ENCODE measurements around the gene PPIF. TPM values are rescaled to one million over a fixed set of nuclear protein-coding genes. Genes with fewer than 3 reads are reported as not detected.
A peak's percentile ranks its signal among the peaks of the same experiment; 100 is the strongest.

Gene PPIF
- total and polyA plus RNA-seq, 4 donors, result 22.2 to 84.3 (median 60.0) TPM

DNA sequence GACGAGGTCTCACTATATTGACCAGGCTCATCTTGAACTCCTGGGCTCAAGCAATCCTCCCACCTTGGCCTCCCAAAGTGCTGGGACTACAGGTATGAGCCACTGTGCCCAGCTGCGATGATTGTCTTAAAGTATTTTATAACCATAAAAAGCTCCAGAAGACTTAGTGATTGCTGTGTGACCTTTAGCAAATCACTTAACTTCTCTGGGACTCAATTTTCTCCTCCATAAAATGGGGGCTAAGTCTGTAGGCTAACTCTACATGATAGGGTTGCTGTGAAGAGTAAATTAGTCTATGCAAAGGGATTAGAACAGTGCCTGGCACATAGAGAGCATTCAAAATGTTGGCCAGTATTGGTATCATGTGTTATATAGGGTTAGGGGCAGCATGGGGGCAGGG, 42.8 kb downstream of the PPIF start:
- H3K9me3 ChIP-seq (ENCODE audit: control insufficient read depth in 4 of 4, low read length in 3 of 4), result no peaks in the 10 kb centered on the region
- no peaks in the 10 kb centered on the region for H3K27me3 ChIP-seq (ENCODE audit: control insufficient read depth in 4 of 4, insufficient read depth in 4 of 4, low read length in 3 of 4)
- 95% methylated on average over 2 of the region's 2 CpGs for WGBS
- no peak for DNase-seq (ENCODE audit: low spot score)
- H3K4me3 ChIP-seq (ENCODE audit: low read depth in 1 of 3, low read length in 3 of 3), result no peak overlapping the region
- no peak overlapping the region for H3K9ac ChIP-seq (ENCODE audit: low read depth in 1 of 2, low read length in 2 of 2)
- H3K4me1 ChIP-seq (ENCODE audit: control insufficient read depth in 4 of 4, insufficient read depth in 4 of 4, low read length in 3 of 4), result peaks cover 5 to 39% (median 17%) of the 10 kb centered on the region in 4 donors
- no peak for TF ChIP-seq EGR1 (IDR thresholded peaks at IDR 0.05; ENCODE audit: low read depth in 2 of 2)
- TF ChIP-seq, protein P1, sequence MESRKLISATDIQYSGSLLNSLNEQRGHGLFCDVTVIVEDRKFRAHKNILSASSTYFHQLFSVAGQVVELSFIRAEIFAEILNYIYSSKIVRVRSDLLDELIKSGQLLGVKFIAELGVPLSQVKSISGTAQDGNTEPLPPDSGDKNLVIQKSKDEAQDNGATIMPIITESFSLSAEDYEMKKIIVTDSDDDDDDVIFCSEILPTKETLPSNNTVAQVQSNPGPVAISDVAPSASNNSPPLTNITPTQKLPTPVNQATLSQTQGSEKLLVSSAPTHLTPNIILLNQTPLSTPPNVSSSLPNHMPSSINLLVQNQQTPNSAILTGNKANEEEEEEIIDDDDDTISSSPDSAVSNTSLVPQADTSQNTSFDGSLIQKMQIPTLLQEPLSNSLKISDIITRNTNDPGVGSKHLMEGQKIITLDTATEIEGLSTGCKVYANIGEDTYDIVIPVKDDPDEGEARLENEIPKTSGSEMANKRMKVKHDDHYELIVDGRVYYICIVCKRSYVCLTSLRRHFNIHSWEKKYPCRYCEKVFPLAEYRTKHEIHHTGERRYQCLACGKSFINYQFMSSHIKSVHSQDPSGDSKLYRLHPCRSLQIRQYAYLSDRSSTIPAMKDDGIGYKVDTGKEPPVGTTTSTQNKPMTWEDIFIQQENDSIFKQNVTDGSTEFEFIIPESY (IDR thresholded peaks at IDR 0.05), result no peak
- TF ChIP-seq HNF4A (conservative IDR thresholded peaks at IDR 0.05), result no peak
- TF ChIP-seq, protein P2, sequence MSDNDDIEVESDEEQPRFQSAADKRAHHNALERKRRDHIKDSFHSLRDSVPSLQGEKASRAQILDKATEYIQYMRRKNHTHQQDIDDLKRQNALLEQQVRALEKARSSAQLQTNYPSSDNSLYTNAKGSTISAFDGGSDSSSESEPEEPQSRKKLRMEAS (IDR thresholded peaks at IDR 0.05), result no peak
- TF ChIP-seq NR2F2 (IDR thresholded peaks at IDR 0.05), result no peak
- no peak for TF ChIP-seq HNF4G (IDR thresholded peaks at IDR 0.05)
- TF ChIP-seq RAD21 (IDR thresholded peaks at IDR 0.05), result no peak
- TF ChIP-seq GABPA (IDR thresholded peaks at IDR 0.05 in 1 of 2, conservative IDR thresholded peaks at IDR 0.05 in 1 of 2), result no peak
- TF ChIP-seq FOXA1 (IDR thresholded peaks at IDR 0.05), result no peak
- peaks cover 0 to 26% (median 9%) of the 10 kb centered on the region in 4 donors for H3K36me3 ChIP-seq (ENCODE audit: control insufficient read depth in 4 of 4, insufficient read depth in 3 of 4, low read depth in 1 of 4, low read length in 3 of 4)
- no peak overlapping the region for H3K27ac ChIP-seq (ENCODE audit: low read depth in 1 of 2, low read length in 2 of 2)

DNA sequence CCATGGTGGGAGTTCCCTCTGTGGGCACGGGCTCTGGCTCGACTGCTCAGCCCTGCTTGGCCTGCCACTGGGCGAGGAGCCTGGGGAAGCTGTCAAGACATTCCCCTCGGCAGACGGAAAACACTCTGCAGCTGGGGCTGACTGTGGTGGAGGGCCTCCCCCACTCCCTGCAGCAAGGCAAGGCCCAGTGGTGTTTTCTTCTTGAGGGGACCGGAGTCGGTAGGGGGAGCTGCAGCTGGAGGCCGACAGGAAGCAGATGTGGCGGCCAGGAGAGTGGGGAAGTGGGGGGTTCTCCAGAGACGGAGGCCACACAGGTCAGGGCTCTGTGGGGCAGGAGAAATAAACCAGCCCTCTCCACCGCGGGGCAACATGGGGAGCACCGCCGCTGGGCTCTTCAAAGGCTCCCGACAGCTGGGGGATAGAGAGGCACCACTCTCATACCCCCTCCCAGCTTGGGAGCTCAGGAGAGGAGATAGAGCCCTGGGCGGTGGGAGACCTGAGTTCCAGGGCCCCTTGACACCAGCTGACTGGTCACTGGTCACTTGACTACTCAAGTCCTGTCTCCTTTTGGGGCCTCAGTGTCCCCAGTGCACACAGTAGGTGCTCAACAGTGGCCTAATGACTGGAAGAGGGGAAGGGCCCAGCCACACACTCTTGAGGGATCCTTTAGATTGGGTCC, 43.4 kb downstream of the PPIF start:
- Histone ChIP-seq H3K27me3 (ENCODE audit: control insufficient read depth in 4 of 4, insufficient read depth in 4 of 4, low read length in 3 of 4) (no peaks in the 10 kb centered on the region), H3K36me3 (ENCODE audit: control insufficient read depth in 4 of 4, insufficient read depth in 3 of 4, low read depth in 1 of 4, low read length in 3 of 4) (peaks cover 0 to 23% (median 8%) of the 10 kb centered on the region in 4 donors), H3K4me1 (ENCODE audit: control insufficient read depth in 4 of 4, insufficient read depth in 4 of 4, low read length in 3 of 4) (peaks cover 5 to 39% (median 18%) of the 10 kb centered on the region in 4 donors), H3K9me3 (ENCODE audit: control insufficient read depth in 4 of 4, low read length in 3 of 4) (no peaks in the 10 kb centered on the region), H3K27ac (ENCODE audit: low read depth in 1 of 2, low read length in 2 of 2) (no peak overlapping the region), H3K9ac (ENCODE audit: low read depth in 1 of 2, low read length in 2 of 2) (no peak overlapping the region), H3K4me3 (ENCODE audit: low read depth in 1 of 3, low read length in 3 of 3) (no peak overlapping the region)
- TF ChIP-seq NR2F2 (IDR thresholded peaks at IDR 0.05) (peak; percentile 52), JUND (IDR thresholded peaks at IDR 0.05) (no peak)
- TF ChIP-seq, protein P3, sequence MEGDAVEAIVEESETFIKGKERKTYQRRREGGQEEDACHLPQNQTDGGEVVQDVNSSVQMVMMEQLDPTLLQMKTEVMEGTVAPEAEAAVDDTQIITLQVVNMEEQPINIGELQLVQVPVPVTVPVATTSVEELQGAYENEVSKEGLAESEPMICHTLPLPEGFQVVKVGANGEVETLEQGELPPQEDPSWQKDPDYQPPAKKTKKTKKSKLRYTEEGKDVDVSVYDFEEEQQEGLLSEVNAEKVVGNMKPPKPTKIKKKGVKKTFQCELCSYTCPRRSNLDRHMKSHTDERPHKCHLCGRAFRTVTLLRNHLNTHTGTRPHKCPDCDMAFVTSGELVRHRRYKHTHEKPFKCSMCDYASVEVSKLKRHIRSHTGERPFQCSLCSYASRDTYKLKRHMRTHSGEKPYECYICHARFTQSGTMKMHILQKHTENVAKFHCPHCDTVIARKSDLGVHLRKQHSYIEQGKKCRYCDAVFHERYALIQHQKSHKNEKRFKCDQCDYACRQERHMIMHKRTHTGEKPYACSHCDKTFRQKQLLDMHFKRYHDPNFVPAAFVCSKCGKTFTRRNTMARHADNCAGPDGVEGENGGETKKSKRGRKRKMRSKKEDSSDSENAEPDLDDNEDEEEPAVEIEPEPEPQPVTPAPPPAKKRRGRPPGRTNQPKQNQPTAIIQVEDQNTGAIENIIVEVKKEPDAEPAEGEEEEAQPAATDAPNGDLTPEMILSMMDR (IDR thresholded peaks at IDR 0.05; ENCODE audit: low read depth, low read length, missing input control), result no peak
- peak; percentile 69 for DNase-seq (ENCODE audit: low spot score)
- 72% methylated on average over 16 of the region's 16 CpGs for WGBS

DNA sequence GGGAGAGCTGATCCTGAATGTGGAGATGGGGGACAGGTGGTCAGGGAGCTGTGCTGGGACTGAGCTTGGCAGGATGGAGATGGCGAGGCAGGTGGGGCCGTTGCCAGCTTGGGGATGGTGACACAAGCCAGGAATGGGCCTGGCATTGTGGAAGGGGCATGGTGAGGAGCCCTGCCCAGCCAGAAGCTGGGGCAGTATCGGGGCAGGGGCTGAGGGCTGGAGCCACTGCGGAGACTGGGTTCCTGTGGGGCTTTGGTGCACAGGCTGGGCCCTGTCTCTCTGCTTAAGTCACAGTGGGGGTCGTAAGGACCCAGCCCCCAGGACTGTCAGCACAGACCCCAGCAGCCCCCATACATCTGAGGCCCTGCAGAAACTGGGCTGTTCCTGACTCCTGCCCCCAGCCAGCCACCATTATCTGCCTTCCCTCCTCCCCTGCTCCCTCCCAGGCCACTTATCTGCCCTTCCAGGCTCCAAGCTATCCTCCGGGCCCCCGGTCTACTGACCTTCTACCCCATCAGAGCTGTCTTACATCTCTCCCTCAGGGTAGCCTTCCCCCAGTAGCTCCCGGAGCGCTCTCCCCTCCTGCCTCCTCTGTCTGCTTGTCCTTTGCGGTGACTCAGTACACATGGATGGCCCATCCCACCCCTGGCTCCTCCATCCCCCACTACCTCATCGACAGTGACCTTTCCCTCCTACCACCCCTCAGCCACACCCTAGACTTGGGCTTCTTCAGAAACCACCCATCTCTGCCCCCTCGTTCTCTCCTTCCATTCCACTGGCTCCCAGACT, 44.2 kb downstream of the PPIF start:
- DNase-seq (ENCODE audit: low spot score), result peak; percentile 71
- Histone ChIP-seq H3K36me3 (ENCODE audit: control insufficient read depth in 4 of 4, insufficient read depth in 3 of 4, low read depth in 1 of 4, low read length in 3 of 4) (peaks cover 0 to 21% (median 7%) of the 10 kb centered on the region in 4 donors), H3K9me3 (ENCODE audit: control insufficient read depth in 4 of 4, low read length in 3 of 4) (no peaks in the 10 kb centered on the region), H3K9ac (ENCODE audit: low read depth in 1 of 2, low read length in 2 of 2) (no peak overlapping the region), H3K4me3 (ENCODE audit: low read depth in 1 of 3, low read length in 3 of 3) (no peak overlapping the region), H3K27ac (ENCODE audit: low read depth in 1 of 2, low read length in 2 of 2) (no peak overlapping the region), H3K27me3 (ENCODE audit: control insufficient read depth in 4 of 4, insufficient read depth in 4 of 4, low read length in 3 of 4) (no peaks in the 10 kb centered on the region), H3K4me1 (ENCODE audit: control insufficient read depth in 4 of 4, insufficient read depth in 4 of 4, low read length in 3 of 4) (peaks cover 5 to 44% (median 22%) of the 10 kb centered on the region in 4 donors)
- TF ChIP-seq EGR1 (IDR thresholded peaks at IDR 0.05; ENCODE audit: low read depth in 2 of 2) (no peak), JUND (IDR thresholded peaks at IDR 0.05) (no peak), FOXA2 (IDR thresholded peaks at IDR 0.05) (no peak), RXRA (IDR thresholded peaks at IDR 0.05) (no peak), RAD21 (IDR thresholded peaks at IDR 0.05) (no peak)
- TF ChIP-seq, protein P4, sequence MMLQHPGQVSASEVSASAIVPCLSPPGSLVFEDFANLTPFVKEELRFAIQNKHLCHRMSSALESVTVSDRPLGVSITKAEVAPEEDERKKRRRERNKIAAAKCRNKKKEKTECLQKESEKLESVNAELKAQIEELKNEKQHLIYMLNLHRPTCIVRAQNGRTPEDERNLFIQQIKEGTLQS (IDR thresholded peaks at IDR 0.05), result no peak
- 77% methylated on average over 12 of the region's 12 CpGs for WGBS
